ENCODE data around the gene EDEM3.
A peak's percentile ranks its signal among the peaks of the same experiment; 100 is the strongest.
"Not testable (repeated sequence)": the region's sequence is repeated elsewhere in the genome, so short reads cannot be mapped to it uniquely, and the experiment has no call there.

EDEM3 gene

DNA sequence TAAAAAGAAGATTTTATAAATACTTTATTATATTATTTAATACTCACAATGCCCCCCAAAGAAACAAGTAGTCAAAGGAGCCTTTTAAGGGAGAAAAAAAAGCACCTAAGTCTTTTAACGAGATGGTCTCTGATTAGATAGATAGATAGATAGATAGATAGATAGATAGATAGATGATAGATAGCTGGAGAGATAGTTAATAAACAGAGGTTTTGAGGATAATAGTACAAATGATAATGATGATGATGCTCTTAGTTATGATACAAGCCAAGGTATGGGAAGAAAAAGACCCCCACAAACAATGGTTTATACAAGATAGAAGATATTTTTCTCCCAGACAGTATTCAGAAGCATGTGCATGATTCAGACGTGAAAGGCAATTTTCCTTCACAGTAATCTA lies 14.6 kb upstream of the EDEM3 start:
- no peak for DNase-seq

DNA sequence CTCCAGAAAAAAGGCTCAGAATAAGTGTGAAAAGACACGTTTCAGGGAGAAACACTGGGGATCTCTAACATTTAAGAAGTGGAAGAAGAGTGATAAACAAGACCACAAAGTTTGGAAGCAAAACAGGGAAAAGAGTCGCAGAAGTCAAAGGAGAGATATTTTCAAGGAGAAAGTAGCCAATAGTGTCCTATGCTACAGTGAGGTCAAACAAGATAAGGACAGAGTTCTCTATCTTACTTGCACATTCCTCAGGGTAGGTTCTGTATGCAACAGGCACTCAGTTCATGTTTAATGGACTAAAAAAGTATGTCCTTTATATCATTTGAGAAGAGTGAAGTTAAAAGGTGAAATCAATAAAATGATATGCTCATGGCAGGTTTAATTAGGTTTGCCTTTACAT lies 13.8 kb upstream of the EDEM3 start:
- no peak for DNase-seq

DNA sequence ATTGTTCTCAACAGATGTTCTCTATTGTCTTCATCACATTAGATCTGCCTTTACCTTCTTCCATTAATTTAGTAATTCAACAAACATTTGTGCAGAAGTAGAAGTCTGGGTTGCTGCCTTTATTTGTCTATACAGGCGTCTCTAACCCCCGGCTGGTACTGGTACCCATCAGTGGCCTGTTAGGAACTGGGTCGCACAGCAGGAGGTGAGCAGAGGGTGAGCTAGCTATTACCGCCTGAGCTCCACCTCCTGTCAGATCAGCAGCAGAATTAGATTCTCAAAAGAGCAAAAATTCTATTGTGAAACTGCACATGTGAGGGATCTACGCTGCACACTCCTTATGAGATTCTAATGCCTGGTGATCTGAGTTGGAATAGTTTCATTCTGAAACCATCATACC lies 12.9 kb upstream of the EDEM3 start:
- DNase-seq, result no peak

DNA sequence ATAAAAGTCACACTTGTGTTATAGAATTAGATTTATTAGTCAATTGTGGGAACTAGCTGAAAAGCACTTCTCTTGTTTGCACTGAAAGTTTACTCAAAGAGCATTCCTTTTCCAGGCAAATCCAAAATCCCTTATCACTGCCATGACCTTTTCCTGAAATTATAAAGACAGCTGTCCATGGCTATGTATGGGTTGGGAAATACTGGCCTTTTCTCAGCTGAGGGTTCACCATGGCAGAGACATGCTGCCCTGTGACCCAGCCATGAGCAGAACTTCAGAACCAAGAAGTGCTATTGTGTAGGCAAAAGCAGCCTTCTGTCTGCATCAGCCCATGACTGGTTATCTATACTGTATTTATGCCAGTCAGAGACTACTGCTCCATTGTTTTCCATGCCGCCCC lies 9.8 kb upstream of the EDEM3 start:
- DNase-seq, result no peak

DNA sequence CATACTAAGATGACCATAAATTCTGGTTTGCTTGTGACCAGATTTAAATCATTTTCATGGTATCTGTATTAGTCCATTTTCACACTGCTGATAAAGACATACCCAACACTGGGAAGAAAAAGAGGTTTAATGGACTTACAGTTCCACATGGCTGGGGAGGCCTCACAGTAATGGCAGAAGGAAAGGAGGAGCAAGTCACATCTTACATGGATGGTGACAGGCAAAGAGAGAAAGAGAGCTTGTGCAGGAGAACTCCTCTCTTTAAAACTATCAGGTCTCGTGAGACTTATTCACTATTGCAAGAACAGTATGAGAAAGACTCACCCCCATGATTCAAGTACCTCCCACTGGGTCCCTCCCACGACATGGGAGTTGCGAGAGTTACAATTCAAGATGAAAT lies 8.9 kb upstream of the EDEM3 start:
- not testable (repeated sequence) for DNase-seq

DNA sequence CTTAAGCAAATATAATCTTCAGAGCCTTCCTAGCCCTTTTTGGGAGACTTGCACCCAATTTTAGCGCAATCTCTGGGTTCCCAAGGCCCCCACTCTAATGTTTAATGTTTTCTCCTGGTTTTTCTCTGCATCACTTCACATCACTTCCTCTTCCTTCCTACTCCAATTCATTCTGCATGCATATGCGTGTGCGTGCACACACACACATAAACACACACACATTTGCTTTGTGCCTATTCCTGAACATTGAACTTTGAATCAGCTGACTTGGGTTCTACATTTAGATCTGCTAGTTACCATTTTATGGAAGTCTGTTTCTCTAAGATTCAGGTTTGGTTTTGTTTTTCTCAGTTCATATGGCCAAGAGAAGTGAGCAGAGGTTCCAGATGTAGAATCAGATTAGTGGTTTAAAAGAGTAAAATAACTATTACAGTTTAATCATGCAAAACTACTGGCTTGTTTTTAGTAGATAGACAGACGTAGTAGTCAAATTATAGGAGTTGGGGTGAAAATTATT lies 7.4 kb upstream of the EDEM3 start:
- DNase-seq, result no peak

DNA sequence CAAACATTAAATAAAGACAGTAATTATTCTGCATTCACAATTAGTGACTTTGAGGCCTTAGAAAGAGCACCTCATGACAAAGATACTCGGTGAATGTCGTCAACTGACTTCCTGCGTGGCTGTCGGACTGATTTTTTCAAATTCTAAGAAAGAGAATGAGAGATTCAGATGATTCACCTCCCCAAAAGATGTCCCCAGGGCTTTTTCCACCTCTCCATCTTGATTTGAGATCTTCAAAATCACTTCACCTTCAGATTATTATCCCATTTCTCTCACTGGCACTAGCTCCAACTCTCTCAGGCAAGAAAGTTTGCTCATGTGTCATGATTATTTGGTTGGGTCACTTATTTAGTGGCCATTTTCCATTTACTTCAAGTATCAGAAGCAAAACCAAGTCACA lies 5.0 kb upstream of the EDEM3 start:
- DNase-seq, result no peak

DNA sequence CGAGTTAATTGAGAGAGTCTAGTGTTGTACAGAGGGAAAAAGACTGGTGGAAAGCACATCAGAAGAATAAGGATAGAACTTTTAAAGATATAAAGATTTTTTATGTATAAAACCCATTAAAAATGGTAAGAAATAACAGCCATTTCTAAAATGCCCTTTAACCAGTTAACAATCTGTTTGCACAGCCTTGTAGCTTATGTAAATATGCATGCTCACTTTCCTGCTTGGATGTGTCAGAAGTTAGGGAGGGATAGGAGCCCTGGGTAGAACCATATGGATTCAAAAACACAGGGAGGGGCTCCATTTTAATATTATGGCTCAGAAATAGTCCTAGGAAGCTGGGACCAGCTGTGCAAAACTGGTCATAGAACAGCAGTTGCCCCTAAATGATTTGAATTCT lies 4.5 kb upstream of the EDEM3 start:
- no peak for DNase-seq

DNA sequence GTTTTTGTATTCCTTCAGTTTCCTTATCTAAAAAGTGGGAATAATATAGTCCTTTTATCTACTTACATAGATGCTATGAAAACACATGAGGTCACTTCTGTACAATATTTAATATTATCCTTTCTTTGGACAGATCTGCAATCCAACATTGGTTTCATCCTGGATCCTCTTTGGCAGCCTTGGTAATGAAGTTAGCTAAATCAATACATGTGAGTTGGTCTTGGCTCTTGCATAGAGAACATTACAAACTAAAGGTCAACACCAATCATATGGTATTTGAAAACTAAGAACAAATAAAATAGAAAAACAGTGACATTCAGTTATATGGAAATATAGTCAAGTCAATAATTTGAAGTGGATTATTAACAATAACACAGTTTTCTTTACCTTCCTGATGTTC lies 3.2 kb upstream of the EDEM3 start:
- DNase-seq, result no peak

DNA sequence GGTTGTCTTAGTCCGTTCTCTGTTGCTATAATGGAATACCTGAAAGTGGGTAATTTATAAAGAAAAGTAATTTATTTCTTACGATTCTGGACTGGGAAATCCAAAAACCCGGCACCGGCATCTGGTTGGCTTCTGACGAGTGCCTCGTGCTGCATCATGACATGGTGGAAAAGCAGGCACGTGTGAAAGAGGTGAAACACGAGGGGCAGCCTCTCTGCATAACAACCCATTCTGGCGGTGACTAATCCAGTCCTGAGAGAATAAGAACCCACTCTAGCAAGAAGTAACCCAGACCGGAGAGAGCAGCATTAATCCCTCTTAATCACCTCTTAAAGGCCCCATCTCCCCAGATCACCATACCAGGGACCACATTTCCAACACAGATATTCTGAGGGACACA lies 2.7 kb upstream of the EDEM3 start:
- no peak for DNase-seq

DNA sequence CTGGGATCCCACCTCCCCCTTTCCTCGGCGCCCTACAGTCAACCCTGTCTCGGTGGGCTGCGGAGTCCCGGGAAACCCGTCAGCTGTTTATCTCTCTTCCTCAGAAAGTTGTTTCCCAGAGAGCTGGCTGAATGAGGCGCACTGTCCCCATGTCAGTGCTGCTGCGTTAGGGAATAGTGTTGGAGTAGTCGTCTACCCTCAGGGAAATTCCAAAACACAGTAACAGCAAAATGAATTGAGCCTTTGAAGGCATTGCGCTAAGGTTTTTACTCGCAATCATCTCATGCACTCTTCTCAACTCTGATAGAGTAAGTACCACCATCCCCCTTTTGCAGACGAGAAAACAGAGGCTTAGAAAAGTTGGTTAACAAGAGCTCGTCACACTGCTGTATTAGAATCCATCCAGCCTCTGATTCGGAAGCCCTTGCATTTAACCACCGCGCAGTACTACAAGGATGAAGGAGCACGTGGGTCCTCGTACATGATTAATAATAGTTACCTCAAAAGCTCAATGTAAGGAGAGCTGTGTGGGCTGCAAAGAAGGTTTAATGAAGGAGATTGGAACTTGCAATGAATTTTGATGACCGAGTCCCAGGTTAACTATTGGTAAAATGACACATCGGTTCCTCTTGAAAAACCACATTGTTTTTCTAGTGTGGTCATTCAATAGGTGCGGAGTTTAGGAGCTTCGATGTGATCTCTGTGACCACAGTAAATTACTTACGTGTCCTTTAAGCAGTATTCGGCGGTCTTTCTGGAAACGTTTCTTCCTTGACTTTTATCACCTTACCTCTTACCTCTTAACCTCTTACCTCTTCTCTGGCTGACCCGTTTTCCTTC lies 788 bp upstream of the EDEM3 start:
- no peak for DNase-seq

DNA sequence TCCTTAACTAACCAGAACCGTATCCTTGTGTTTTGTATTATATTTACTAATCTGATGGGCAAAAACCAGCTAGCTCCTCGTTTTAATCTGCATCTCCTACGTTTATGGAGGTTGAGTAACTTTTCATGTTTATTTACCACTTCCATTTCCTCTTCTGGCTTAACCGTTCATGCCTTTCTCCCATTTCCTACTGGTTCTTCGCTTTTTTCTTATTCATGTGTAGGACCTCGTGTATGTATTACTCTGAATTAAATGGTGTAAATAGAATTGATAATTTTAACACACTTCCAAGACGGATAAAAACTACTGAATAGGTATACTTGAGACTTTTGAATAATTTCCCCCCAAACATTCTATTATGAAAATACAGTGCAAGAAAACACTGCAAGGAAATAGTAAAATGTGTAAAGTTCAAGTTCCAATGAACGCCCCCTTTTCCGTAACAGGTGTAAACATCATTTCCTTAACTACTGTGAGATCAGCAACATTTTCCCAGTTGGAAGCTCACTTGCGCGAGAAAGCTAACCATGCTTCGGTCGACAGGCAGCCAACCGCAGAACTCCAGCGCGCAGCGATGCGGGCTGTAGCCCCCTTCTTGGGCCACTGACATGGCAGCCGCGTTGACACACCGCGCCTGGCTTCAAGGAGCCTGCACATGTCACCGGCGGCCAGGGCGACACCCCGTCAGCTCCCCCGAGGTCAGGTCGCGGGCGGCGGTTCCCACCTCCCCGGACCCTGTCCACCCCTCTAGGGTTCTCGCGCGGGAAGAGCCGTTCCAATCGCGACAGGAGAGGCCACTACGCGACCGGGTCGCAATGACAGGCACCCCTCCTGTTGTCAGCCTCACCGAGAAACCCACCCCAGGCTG lies 816 bp downstream of the EDEM3 start:
- DNase-seq, result no peak

DNA sequence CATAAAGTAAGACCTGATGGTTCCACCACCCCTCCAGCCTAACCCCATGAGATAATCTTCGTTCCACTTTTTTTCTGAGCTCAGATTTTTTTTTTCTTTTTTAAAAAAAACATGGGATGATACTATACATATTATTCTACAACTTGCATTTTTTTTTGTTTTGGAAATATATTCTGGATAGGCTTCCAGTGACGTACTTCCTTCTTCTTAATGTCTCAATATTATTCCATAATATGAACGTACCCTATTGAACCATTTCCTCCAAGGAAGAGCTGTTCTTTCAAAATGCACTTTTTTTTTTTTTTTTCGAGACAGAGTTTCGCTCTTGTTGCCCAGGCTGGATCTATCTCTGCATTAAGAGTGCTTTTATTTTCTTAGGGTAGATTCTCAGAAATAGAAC lies 1.5 kb downstream of the EDEM3 start:
- DNase-seq, result no peak

DNA sequence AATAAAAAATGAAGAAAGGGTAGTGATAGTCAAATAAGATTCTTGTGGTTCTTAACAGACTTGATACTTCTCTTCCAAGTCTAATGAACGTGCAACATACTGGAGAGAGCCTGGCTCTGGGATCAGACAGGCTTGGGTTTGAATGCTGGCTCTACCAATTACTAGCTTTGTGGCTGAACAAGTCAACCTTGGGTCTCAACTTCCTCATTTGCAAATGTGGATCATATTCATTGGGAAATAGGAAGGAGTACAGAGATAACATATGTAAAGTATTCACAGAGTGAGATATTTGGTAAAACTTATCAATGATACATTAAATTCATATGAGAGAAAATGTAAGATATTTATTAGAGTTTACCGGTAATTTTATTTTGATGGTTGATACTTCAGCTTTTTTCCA lies 2.0 kb downstream of the EDEM3 start:
- no peak for DNase-seq

DNA sequence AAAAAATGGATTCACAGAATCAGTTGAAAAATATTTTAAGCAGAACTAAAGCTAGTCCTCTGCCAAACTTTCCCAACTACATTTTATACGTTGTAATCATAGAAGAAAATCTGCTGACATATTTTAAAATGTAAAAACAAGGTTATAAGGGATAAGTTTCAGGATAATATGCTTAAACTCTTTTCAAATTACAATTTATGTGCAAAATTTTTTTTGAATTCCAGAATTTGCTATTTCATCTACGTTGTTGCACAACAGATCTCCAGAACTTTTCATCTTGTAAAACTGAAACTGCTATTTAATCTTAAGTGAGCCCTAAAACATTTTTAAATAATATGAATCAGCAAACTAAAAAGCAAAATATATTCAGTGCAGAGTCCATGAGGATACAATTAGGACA lies 5.9 kb downstream of the EDEM3 start:
- no peak for DNase-seq

DNA sequence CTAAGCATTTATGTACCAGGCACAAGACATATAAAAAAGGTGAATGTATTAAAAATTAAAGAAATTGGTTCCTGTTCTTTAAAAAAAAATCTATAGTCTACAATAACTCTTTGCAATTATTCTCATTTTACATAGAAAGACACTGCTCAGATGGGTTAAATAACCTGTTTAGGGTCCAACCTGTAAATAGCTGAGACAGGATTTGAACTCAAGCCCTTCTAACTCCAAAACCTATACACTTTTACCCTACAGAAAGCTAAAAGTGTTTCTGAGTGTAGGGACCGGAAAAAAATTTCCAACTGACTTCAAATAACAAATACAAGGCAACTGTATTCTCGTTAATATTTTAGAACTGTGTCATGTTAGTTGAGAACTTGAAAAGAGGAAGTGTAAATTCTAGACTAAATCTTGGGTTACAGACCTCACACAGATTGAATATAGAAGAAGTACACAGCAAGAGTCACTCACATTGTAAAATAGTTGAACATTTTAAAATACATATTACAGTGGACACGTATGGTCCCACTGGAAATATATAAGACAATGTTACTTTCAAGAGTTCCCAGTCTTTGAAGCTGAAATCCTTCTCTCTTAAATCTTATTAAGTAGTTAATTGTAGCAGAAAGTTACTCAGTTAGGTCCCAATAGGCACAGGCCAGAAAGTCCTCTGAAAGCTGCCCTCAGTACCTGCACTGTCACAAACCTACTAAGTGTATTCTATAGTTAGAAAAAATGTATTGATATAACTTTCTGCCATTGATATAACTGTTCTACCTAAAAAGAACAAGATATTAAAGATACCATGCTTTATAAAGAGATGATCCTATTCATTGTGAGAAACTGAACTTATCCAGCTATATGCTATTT lies 7.3 kb downstream of the EDEM3 start:
- DNase-seq, result no peak

DNA sequence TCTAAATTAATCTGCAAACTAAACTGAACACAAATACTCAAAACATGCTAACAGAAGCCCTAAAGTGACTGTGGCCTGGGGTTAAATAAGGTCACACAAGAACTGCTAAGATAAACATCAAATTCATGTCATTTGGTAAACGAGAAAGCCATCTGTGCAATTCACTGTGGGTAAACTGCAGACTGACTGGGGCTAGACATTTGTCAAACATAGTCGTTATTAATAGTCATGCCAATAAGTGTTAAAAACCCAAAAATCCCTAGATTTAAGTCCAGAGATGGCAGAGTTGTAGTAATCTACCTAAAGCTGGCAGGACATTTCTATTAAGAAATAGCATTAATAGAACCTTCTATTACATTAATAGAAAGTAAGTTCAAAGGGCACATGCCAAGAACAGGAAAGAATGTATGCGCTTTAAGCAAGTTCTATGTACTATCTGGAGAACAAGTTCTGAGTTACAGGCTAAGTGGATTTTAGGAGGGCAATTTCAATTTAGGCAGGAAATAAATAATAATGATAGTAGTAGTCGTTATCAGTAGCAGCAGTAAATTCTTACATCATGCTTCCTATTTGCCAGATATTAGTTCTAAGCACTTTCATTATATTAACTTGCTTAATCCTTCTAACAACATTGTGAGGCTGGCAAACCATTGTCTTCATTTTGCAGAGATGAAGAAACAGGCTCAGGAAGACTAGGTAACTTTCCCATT lies 8.6 kb downstream of the EDEM3 start:
- DNase-seq, result peak; percentile 95

DNA sequence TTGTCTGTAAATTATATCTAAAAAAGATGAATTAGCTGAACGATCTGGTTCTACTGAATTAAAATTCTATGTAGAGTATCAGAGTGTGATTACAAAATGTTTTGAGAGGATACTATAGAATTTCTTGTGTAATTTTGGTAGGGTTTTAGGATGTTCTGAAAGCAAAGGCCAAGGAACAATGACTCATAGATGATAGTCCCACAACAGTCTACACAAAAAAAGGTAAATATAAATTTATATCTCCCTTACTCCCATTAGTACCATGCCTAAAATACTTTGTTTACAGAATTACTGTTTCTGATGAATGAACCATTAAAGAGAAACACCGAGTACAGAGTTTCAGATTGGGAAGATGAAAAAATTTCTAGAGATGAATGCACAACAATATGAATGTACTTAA lies 9.5 kb downstream of the EDEM3 start:
- DNase-seq, result no peak

DNA sequence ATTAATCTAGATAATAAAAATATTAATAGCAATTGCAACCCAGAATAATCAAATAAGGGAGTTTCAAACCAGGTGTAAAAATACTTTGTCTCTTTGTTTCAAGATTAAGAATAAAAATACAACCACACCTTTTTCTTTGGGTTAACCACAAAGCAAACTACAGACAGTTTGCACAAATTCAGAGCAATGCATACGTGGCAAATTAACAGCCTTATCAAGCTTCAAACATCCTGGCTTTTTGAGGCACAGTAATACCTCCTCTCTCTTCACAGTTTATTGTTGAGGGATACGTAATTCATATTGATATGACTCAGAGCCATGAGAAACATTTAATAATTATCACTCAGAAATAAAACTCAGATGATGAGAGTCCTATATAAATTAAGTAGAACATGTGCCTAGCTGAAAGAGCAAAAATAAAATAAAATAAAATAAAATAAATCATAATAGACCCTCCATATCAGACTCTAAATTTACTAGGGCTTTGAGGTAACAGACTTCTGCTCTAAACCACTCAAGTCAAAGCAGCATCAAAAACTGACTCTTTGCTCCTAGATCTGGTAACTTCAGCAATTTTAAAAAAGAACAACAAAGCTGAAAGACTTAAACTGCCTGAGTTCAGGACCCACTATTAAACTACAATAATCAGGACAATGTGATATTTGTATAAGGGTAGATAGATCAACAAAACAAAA lies 11.4 kb downstream of the EDEM3 start:
- DNase-seq, result no peak

DNA sequence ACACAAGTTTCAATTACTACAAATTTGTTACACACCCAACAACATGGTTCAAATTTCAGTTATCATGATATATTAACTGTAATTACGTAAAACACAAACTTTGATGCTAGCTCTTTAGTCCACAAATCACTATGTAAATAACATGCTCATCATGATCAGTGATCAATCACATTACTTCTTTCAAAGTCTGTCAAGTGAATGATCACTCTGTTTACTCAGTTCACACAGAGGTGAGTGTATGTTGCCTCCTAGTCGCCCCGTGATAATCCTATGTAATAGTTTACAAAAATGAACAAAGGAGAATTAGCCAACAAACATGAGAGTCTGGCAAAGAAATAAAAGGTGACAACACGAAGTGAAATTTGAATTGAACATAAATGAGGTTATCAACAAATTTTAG lies 14.3 kb downstream of the EDEM3 start:
- DNase-seq, result no peak

DNA sequence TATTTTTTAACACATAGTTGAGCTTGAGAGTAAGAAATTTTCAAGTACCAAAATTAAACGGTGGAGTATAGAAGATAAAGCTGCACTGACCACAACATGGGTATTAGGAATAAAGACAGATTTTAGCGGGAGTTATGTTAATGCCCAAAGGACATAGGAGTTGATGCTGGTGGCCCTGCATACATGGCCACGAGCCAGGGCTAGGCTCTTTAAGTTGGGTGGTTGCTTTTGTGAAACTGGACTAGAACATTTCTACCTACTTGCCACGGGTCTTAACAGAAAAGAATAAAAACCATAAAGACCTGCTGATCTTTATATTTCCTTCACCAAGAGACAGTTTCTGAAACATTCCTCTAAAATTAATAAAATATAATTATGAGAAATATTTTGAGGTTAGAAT lies 14.9 kb downstream of the EDEM3 start:
- no peak for DNase-seq

DNA sequence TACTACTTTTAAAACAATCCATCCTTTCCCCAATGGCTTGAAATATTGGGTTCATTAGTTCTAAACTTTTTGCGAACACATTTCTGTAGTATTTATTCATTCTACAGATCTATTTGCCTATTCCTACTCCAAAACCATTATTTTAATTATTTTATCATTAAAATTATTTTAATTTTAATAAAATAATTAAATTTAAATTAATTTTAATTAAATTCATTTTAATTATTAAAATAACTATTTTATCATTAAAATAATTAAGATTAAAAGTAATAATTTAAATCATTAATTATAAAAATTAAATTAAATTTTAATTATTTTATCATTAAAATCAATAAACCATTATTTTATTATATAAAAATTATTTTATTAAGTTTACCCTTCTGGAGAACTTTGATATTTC lies 15.6 kb downstream of the EDEM3 start:
- no peak for DNase-seq
